ENCODE results near the gene UNC80.

Gene UNC80

DNA sequence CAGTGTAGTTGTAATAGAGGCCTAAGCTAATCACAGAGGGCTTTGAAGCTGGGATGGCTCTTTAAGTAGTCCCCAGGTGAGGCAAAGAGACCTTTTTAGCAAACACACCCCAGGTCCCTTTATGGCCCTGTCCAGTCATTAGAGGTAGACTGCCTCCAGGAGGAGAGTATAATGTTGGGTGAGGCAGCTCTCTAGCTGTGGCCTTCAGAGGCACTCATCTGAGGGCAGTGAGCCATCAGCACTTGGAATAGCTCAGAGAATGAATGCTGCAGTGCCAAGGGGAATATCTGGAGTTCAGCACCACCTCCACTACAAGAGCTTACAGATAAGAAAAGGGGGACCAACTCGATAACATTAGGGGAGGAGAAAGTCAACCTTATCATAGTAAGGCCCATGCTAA lies 52.8 kb downstream of the UNC80 start:
- no peak overlapping the region for H3K4me3 ChIP-seq (ENCODE audit: low read depth, low read length)
- TF ChIP-seq, protein P1, sequence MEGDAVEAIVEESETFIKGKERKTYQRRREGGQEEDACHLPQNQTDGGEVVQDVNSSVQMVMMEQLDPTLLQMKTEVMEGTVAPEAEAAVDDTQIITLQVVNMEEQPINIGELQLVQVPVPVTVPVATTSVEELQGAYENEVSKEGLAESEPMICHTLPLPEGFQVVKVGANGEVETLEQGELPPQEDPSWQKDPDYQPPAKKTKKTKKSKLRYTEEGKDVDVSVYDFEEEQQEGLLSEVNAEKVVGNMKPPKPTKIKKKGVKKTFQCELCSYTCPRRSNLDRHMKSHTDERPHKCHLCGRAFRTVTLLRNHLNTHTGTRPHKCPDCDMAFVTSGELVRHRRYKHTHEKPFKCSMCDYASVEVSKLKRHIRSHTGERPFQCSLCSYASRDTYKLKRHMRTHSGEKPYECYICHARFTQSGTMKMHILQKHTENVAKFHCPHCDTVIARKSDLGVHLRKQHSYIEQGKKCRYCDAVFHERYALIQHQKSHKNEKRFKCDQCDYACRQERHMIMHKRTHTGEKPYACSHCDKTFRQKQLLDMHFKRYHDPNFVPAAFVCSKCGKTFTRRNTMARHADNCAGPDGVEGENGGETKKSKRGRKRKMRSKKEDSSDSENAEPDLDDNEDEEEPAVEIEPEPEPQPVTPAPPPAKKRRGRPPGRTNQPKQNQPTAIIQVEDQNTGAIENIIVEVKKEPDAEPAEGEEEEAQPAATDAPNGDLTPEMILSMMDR (IDR thresholded peaks at IDR 0.05; ENCODE audit: insufficient read depth, low read depth, low read length, missing control alignments), result no peak
- no peak for DNase-seq (ENCODE audit: low read depth)

DNA sequence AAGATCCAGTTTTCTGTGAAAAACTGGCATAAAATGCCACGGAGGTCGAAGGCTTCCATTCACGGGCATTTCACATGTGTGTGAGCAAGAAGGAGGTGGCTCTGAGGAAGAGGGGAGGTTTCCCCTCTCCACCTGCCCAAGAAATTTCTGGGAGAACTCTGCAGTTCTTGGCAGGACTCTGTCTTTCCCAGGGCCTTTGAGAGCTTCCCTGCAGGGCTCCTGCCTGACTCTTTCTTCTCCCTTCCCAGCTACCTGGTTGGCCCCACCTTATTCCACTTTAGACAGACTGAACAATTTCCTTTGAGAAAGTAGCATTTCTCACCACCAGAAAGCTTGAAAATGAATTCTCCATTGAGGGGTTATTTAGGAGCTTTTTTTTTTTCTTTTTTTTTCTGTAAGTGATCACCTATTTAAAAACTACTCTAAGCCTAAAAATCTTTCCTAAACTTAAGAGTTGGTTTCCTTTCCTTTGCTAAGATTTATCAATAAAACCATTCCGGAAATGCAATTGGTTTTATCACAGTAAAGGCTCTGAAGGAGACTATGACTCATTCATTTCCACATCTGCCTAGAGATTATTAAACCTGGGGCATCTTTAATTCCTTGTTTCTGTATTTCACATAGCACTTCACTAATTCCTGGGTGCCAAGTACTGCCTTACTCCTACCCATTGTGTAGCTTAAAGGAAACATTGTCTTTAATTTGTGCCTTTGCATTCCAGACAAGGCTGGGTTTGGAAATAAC lies 59.3 kb downstream of the UNC80 start:
- no peak overlapping the region for H3K4me3 ChIP-seq (ENCODE audit: low read depth, low read length)
- TF ChIP-seq, protein P1 (IDR thresholded peaks at IDR 0.05; ENCODE audit: insufficient read depth, low read depth, low read length, missing control alignments), result no peak
- DNase-seq (ENCODE audit: low read depth), result no peak

DNA sequence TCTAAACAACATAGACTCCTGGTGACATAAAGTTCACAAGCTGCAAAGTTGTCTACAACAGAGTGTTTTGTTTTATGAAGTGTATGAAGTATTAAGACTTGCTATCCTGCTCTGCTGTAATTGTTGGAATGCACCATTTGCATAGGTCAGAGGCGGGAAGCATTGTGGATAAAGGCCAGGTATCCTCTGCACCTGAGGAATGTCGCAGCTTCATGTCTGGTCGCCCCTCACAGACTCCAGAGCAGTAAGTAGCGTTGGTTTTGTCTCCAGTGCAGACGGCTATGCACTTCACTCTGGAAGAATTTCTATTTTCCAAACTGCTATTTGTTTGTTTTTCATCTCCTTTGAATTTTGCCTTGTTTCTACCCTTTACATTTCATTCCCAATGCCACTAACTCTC lies 63.1 kb downstream of the UNC80 start:
- no peak for DNase-seq (ENCODE audit: low read depth)
- no peak overlapping the region for H3K4me3 ChIP-seq (ENCODE audit: low read depth, low read length)
- TF ChIP-seq, protein P1 (IDR thresholded peaks at IDR 0.05; ENCODE audit: insufficient read depth, low read depth, low read length, missing control alignments), result no peak

DNA sequence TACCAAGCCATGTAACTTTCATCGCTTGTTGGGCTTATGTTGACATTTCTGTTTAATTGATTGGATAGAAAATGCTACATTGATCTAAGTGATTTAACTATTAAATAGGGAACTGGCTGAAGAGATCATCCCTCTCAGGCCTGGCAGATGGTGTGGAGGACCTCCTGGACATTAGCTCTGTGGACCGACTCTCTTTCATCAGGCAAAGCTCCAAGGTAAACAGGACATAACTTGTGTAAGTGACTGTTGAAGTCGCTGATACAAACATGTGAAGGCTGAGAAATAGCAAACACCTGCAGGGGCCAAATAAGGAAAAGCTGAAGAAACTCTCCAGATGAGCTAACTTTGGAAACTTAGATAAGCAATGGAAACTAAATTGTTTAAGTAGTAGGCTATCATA lies 68.8 kb downstream of the UNC80 start:
- H3K4me3 ChIP-seq (ENCODE audit: low read depth, low read length), result no peak overlapping the region
- TF ChIP-seq, protein P1 (IDR thresholded peaks at IDR 0.05; ENCODE audit: insufficient read depth, low read depth, low read length, missing control alignments), result no peak

DNA sequence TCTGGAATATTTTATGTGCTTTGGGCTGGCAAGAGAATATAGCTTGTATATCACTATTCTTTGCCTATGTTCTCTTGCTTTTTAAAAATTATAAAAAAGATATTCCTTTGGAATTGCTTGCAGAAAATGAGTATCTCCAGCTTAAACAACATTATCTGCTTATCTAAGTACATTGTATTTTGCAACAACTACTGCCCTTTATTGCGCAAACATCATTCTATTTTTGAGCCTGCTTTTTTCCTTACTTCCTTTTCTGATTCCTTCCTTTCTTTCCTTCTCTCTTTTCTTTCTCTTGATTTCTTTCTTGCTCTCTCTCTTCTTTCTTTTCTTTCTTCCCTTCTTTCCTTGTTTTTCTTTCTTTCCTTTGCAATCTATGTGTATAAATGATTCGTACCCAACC lies 74.0 kb downstream of the UNC80 start:
- TF ChIP-seq, protein P1 (IDR thresholded peaks at IDR 0.05; ENCODE audit: insufficient read depth, low read depth, low read length, missing control alignments), result no peak
- DNase-seq (ENCODE audit: low read depth), result no peak
- H3K4me3 ChIP-seq (ENCODE audit: low read depth, low read length), result no peak overlapping the region

More for the DNA sequence above, 68.8 kb downstream of the UNC80 start:
- DNase-seq (ENCODE audit: low read depth), result no peak

DNA sequence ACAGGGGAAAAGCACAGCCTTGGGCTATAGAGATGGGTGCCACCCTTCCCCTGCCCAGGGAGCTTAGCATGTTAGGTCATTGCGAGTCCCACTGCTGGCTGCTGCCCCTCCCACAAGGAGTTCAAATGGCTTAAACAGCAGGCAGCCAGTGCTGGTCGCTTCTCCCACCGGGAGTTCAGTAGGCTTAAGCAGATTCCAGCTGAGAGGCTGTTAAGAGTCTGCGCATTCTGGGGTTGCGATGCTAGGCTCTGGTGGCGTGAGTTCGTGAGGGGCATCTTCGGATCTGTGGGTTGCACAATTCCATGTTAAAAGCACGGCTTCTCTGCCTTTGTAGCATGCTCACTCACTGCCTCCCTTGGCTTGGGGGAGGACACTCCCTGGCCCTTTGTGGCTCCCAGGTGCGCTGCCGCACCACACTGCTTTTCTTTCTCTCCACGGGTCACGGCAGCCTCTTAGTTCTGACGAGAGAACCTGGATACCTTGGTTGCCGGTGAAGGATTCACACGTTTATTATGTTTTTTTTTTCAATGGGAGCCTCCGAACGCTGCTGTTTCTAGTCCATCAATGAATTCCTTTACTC lies 93.2 kb downstream of the UNC80 start:
- DNase-seq (ENCODE audit: low read depth), result no peak
- no peak overlapping the region for H3K4me3 ChIP-seq (ENCODE audit: low read depth, low read length)
- TF ChIP-seq, protein P1 (IDR thresholded peaks at IDR 0.05; ENCODE audit: insufficient read depth, low read depth, low read length, missing control alignments), result no peak

All from GM12865 (cell line).